Glutamatergic neuron (in vitro differentiated cells): ENCODE data around the gene FHOD3. TPM values are rescaled to one million over a fixed set of nuclear protein-coding genes. Genes with fewer than 3 reads are reported as not detected.

Experiments
- DNase-seq: peaks from one replicate; pipeline ENCODE4 v3.0.0; 2022
- H3K27ac Mint-ChIP-seq: one replicate; pipeline ENCODE4 v1.8.0; 2020; ENCODE audit warnings: mild to moderate bottlenecking, mixed read lengths, inconsistent platforms; ENCODE audit not compliant: unreplicated experiment
- H3K27me3 Mint-ChIP-seq: one replicate; pipeline ENCODE4 v1.8.0; 2020; ENCODE audit warnings: mild to moderate bottlenecking, moderate library complexity, mixed read lengths, inconsistent platforms; ENCODE audit not compliant: unreplicated experiment
- H3K36me3 Mint-ChIP-seq: one replicate; pipeline ENCODE4 v1.8.0; 2020; ENCODE audit warnings: mild to moderate bottlenecking, mixed read lengths, inconsistent platforms; ENCODE audit not compliant: unreplicated experiment
- H3K4me1 Mint-ChIP-seq: one replicate; pipeline ENCODE4 v1.8.0; 2020; ENCODE audit warnings: mild to moderate bottlenecking, low read depth, mixed read lengths, inconsistent platforms; ENCODE audit not compliant: unreplicated experiment
- H3K4me3 Mint-ChIP-seq: one replicate; pipeline ENCODE4 v1.8.0; 2020; ENCODE audit warnings: mild to moderate bottlenecking, mixed read lengths, inconsistent platforms; ENCODE audit not compliant: unreplicated experiment
- H3K9me3 Mint-ChIP-seq: one replicate; pipeline ENCODE4 v1.8.0; 2020; ENCODE audit warnings: mild to moderate bottlenecking, moderate library complexity, mixed read lengths, inconsistent platforms; ENCODE audit not compliant: unreplicated experiment
- total RNA-seq: library from RNA; stranded (reverse); fragmentation: NEBNext Ultra II Directional; extraction: Animal tissue kit (Norgen Biotek cat#: 25700); gene quantifications from one replicate; pipeline ENCODE4 v1.2.1, GENCODE V29; 2021; ENCODE audit not compliant: unreplicated experiment
- TF ChIP-seq, protein P1 (sequence below): fragments of 200-600 bp; sonication (generic); IDR thresholded peaks from one replicate; pipeline ENCODE4 v1.5.0; 2021; ENCODE audit not compliant: partially characterized antibody, unreplicated experiment

FHOD3 gene
- total RNA-seq, 1 donor from 2014 or later, result 21.2 TPM

DNA sequence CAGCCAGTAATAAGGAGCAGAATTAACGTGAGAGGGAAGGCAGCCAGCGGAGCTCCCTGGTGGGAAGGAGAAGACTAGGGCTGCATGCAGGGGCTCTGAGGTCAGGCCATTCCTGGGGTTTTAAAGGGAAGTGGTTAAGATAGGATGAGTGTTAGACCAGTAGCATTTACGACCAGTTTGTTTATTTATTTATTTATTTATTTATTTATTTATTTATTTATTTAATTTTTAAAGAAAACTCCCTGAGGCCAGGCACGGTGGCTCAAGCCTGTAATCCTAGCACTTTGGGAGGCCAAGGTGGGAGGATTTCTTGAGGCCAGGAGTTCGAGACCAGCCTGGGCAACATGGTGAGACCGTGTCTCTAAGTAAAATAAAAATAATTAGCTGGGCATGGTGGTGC is 152.8 kb downstream of the FHOD3 start:
- no peak for DNase-seq
- Mint-ChIP-seq H3K27ac (no peak overlapping the region), H3K27me3 (no peaks in the 10 kb centered on the region), H3K9me3 (no peaks in the 10 kb centered on the region), H3K4me1 (peaks cover 26% of the 10 kb centered on the region), H3K36me3 (no peaks in the 10 kb centered on the region), H3K4me3 (no peak overlapping the region)
- TF ChIP-seq, protein P1, sequence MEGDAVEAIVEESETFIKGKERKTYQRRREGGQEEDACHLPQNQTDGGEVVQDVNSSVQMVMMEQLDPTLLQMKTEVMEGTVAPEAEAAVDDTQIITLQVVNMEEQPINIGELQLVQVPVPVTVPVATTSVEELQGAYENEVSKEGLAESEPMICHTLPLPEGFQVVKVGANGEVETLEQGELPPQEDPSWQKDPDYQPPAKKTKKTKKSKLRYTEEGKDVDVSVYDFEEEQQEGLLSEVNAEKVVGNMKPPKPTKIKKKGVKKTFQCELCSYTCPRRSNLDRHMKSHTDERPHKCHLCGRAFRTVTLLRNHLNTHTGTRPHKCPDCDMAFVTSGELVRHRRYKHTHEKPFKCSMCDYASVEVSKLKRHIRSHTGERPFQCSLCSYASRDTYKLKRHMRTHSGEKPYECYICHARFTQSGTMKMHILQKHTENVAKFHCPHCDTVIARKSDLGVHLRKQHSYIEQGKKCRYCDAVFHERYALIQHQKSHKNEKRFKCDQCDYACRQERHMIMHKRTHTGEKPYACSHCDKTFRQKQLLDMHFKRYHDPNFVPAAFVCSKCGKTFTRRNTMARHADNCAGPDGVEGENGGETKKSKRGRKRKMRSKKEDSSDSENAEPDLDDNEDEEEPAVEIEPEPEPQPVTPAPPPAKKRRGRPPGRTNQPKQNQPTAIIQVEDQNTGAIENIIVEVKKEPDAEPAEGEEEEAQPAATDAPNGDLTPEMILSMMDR, result no peak

DNA sequence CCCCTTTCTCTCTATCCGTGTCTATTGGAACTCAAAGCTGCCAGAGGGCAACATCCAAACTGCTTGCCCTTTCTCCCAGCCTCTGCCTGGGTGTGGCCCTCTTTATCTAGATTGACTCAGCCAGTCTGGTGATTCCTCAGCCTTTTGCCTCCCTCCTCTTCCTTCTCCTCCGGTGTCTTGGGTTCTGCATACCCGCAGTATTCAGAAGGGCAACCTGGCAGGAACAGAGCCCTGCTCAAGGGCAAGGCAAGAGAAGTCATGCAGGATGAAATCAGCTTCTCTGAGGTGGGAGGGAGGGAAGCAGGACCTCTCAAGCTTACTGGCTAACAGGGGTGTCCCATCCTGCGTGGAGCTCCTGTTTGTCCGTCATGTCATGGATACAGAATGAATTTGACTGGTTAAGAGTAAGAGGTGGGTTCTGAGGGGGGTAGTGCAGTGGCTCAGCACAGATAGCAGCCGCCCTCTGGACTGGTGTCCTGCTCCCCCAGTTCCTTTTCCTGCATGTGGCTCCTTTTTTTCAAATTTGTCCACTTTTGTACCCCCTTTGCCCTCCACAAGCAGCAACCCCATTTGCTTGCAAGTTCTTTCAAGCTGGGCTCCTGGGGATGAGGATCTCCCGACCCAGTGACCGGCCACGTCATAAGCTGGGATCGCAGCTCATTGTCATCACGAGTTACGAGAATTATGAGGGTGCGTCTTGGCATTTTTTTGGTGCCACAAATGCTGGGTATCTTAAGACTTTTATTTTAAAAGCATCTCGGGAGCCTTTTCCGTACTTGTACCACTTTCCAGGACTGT is 154.1 kb downstream of the FHOD3 start:
- TF ChIP-seq, protein P1, result no peak
- Mint-ChIP-seq H3K9me3 (no peaks in the 10 kb centered on the region), H3K27ac (no peak overlapping the region), H3K36me3 (no peaks in the 10 kb centered on the region), H3K4me1 (peaks cover 19% of the 10 kb centered on the region), H3K4me3 (no peak overlapping the region), H3K27me3 (no peaks in the 10 kb centered on the region)
- no peak for DNase-seq

DNA sequence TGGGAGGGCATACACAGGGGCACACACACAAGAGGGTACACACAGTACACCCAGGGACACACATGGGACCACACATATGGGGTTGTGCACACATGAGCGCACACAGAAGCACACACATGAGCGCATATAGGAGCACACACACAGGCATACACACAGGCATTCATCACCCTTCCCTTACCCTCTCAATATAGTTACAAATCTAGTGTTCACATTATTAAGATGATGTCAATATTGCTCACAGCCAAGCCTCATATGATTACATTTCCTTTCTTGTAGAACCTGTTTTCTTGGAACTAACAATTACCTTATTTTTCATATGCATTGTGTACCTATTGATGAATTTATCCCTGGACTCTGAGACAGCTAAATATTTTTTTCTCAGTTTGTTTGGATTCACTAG is 156.7 kb downstream of the FHOD3 start:
- no peak for DNase-seq
- Mint-ChIP-seq H3K27ac (no peak overlapping the region), H3K9me3 (no peaks in the 10 kb centered on the region), H3K27me3 (no peaks in the 10 kb centered on the region), H3K36me3 (no peaks in the 10 kb centered on the region), H3K4me3 (no peak overlapping the region), H3K4me1 (peaks cover 2% of the 10 kb centered on the region)
- TF ChIP-seq, protein P1, result no peak

DNA sequence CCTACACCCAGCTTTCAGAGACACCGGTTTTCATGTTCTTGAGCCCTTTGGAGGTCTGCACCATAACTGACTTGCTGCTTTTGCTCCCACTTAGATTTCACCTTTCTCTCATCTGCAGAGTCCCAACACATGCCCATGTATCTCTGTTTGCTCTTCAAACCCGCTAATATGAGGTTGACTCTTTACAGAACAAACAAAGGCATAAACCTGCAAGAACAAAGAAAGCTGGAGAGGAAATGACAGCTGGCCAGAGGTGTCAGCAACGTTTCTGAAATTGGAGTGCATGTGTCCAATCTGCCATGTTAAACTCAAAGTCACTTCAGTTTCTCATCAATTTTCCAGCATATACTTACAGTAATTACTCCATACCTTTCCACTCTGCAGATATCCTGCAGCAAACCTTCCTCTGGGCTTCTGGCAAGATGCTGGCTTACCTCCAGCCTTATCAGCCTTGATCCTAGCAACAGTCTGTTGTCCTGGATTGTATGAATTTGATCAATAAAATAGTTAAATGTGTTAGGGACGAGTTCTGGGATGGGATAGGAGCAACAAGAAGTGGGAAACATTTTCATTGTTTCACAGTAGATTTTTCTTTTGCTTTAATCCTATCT is 157.4 kb downstream of the FHOD3 start:
- H3K9me3 Mint-ChIP-seq, result no peaks in the 10 kb centered on the region
- H3K4me3 Mint-ChIP-seq, result no peak overlapping the region
- peaks cover 2% of the 10 kb centered on the region for H3K4me1 Mint-ChIP-seq
- no peak overlapping the region for H3K27ac Mint-ChIP-seq
- H3K27me3 Mint-ChIP-seq, result no peaks in the 10 kb centered on the region
- TF ChIP-seq, protein P1, result no peak
- no peaks in the 10 kb centered on the region for H3K36me3 Mint-ChIP-seq
- DNase-seq, result no peak

DNA sequence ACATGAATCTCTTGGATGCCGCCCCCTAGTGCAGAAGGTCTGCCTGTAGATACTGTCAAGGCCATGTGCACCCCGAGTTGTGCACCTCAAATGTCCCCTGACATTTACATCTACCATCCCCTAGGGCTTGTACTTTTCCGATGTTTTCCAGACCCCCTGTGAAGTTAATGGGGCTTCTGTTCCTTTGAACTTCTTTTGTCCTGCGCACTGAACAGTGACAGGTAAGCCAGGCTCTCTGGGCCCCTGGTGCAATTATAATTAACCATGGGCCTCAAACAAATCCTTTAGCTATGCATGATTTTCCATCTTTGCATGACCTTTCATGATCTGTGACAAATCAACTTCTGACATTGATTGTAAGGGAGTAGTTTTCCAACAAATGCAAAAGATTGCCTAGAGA is 158.4 kb downstream of the FHOD3 start:
- no peaks in the 10 kb centered on the region for H3K4me1 Mint-ChIP-seq
- H3K9me3 Mint-ChIP-seq, result no peaks in the 10 kb centered on the region
- no peak for DNase-seq
- no peaks in the 10 kb centered on the region for H3K27me3 Mint-ChIP-seq
- no peaks in the 10 kb centered on the region for H3K36me3 Mint-ChIP-seq
- H3K4me3 Mint-ChIP-seq, result no peak overlapping the region
- no peak overlapping the region for H3K27ac Mint-ChIP-seq
- TF ChIP-seq, protein P1, result no peak
